Activated effector memory CD4-positive, alpha-beta T cell treated with anti-CD3 and anti-CD28 coated beads, Interleukin-2, amount 50 U/mL, for 16 hours (primary cell): ENCODE data around the gene MTAP.

Experiments
- DNase-seq: peaks from one replicate; pipeline ENCODE4 v3.0.0-alpha.2; 2020

MTAP gene

DNA sequence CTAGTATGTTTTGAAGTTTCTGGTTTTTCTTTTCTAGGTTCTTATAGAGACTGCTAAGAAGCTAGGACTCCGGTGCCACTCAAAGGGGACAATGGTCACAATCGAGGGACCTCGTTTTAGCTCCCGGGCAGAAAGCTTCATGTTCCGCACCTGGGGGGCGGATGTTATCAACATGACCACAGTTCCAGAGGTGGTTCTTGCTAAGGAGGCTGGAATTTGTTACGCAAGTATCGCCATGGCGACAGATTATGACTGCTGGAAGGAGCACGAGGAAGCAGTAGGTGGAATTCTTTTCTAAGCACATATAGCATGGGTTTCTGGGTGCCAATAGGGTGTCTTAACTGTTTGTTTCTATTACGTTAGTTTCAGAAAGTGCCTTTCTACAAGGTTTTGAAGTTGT, 52.2 kb downstream of the MTAP start:
- no peak for DNase-seq

- no peak for DNase-seq
Measured at GRCh38 chr9:21856301-21857094, 54.1 kb downstream of the MTAP start.

DNA sequence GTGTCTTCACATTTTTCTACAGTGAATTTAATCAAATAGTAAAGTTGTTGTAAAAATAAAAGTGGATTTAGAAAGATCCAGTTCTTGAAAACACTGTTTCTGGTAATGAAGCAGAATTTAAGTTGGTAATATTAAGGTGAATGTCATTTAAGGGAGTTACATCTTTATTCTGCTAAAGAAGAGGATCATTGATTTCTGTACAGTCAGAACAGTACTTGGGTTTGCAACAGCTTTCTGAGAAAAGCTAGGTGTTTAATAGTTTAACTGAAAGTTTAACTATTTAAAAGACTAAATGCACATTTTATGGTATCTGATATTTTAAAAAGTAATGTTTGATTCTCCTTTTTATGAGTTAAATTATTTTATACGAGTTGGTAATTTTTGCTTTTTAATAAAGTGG, 60.4 kb downstream of the MTAP start:
- no peak for DNase-seq

- no peak for DNase-seq
Measured at GRCh38 chr9:21864505-21864904, 62.1 kb downstream of the MTAP start.

- DNase-seq = no peak
Measured at GRCh38 chr9:21866302-21866701, 63.9 kb downstream of the MTAP start.

DNA sequence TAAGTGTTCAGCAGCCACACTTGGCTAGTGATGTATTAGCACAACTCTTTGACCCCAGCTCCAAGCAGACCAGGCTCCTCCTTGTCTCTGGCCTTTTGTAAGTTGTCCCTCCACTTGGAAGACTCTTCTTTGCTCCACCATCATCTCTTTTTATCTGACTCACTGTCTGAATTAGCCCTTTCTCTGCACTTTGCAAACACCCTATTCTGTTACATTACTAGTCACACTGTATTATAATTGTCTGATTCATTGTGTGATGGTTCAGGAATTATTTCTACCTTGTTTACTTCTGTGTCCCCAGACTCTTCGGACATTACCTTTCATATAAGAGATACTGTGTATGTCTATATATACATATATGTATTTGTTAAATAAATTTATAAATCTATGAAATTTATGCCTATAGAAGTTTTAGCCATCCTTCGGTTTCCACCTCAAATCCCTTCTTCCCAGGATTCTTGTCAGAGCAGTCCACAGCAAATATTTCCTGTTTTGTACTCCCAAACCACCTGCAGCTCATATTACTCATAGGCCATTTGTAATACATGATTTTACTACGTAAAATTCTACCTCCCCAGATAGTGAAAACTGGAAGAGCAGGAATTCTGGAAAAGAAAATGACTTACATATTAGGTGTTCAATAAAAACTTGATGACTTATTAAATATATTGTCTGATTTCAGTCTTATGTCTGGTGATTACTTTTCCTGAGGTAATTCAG, 69.0 kb downstream of the MTAP start:
- DNase-seq = no peak

DNA sequence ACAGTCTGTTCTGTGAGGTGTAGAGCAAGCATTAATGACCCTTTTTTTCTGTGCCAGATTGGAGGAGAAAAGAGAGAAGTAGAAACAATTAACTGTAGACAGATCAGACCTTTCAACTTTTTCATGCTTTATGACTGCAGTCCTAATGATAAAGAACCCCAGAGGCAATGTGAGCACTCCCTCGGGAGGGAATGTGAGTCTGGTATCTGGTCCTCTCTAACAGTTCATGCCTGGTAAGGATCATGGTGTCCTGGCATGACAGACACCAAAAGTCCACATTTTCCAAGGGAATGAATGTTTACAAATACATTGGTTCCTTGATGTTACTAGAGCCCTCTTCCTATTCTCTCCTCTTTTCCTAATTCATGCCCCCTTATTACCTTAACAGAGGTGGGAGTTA, 70.3 kb downstream of the MTAP start:
- no peak for DNase-seq

DNA sequence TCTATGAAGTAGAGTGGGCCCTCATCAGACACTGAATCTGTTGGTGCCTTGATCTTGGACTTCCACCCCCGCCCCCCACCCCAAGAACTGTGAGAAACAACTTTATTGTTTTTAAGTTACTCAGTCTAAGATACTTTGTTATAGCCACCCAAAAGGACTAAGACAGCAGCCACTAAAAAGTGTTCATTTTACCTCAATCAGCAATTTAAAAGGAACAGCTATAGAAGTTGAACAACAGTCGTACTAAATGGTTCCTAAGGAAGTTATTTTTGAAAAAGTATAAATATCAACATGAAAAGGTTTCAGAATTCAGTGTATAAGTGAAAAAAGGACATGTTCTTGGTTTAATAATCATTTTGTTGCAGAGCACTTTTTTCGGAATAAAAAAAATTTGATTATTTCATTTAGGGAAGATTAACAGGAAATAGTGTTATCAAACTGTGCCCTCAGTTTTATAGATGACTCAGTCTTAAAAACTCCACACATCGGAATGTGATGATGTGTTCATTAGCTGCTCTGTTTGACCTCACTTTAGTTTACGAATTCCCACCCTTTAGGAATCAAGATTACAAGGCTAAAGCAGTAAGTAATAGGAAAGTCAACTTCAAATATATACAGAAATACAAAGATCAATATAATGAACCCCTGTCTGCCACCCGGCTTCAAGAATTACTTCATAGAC, 71.2 kb downstream of the MTAP start:
- DNase-seq = no peak

GRCh38 chr9:21875893-21876292, 73.5 kb downstream of the MTAP start:
- DNase-seq = no peak

DNA sequence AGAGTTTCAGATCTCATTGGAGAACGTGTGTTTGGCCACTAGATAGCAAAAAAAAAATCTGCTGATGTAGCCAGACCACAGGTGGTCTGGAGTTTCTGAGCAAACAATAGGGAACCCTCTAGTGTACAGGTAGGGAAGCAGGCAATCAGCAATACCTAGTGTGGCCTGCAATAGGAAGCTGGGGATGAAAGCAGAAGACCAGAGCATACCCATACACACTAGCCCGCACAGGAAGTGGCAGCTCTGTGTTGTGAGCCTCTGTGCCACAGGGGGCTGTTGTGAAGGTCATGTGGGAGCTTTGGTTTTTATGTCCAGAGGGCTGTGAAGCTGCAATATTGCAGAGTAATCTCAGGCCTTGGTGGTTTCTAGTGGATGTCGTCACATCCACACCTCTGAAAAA, 81.2 kb downstream of the MTAP start:
- DNase-seq = no peak

GRCh38 chr9:21889673-21890072, 87.2 kb downstream of the MTAP start:
- no peak for DNase-seq

DNA sequence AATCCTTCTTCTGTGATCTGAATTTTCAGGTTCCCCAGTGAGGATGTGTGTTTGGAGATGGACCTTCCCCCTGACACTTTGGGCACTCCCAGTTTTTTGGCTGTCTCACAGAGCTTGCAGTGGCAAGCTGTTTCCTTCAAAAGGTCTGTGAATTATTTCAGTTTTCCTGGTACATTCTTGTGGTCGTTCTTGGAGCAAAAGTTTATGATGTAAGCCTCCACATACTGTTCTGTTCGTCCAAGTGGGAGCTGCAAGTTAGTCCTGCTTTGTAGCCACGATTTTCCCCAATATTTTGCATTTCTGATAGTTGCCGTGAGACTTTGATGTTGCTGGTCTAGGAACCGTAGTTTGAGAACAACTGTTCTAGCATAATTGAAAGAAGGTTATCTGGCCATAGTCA, 88.3 kb downstream of the MTAP start:
- DNase-seq = no peak

GRCh38 chr9:21901546-21901945, 99.1 kb downstream of the MTAP start:
- DNase-seq = no peak

- DNase-seq = no peak
Measured at GRCh38 chr9:21902136-21902535, 99.7 kb downstream of the MTAP start.

GRCh38 chr9:21903380-21903965, 101.0 kb downstream of the MTAP start:
- DNase-seq = no peak

GRCh38 chr9:21904371-21904770, 101.9 kb downstream of the MTAP start:
- no peak for DNase-seq

- no peak for DNase-seq
Measured at GRCh38 chr9:21904776-21905175, 102.3 kb downstream of the MTAP start.

DNA sequence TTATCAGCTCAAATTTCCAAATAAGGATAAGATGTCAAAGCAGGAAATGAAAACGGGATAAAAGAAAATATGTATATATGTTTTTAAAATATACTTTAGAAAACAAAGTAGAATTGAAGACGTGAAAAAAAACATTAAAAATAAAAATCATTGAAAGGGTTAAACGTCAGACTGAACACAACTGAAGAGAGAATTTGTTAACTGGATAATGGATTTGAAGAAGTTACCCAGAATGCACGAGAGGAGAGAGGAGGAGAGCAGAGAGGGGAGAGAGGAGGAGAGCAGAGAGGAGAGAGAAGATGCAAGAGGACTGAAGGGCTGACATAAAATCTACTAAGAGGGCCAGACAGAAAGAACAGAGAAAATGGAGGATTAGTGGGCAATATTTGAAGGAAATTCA, 103.8 kb downstream of the MTAP start:
- DNase-seq = no peak

GRCh38 chr9:21906881-21907280, 104.4 kb downstream of the MTAP start:
- DNase-seq = no peak

DNA sequence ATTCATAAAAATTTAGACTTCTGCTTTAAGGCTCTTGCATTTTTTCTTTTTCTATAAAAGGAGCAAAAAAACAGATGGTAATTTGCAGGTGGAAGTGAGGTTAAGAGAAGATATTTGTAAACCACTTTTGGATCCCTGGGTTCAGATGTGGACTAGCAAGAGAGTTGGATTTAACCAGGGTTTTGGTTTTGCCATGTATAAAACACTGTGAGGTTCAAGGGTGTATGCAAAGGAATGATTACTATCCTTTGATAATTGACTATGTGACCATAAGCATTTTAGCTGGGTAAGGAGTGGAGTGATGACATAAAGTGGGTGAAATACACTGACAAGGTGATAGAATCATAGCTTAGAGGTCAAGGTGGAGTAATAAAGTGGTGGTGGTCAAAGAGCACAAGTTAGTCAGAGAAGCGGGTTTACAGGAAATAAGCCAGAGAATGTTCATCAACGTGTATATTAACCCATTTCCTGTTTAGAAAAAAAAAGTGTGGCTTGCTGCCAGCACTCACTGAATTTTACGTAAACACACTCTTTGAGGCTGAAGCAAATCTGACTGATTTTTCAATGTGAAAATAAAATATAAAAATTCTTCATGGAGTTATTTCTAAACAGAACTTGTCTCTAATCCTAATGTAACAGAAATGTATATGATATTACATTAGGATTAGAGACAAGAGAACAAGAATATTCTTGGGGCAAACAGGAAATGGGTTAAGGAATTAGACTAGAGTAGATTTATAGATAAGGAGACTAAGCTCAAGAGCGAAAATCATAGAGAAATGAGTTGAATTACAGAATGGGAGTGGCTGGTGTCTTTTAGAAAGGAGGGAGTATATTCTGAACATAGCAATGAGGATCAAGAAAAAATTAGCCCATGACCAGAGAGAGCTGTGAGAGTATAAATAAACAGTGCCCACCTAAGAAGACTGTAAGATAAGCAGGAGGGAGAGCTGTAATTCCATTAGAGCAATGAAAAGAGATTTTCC, 117.2 kb downstream of the MTAP start:
- DNase-seq = no peak

DNA sequence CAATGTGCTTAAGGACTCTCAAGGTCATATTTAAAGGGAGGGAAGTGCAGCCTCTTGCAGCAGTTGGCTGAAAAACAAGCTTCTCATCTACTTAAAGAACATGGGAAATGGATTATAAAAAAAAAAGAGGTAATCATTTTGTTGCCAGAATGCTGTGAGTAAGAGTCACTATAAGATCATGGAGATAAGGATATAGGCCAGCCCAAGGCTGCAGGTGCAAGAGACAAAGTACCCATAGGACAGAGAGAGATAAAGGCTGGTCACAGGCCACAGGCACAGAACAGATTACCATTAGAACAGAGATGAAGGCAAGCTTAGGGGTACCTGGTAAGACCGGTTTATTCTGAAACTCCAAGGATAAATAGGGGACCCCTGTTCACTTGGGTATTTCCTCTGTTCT, 121.3 kb downstream of the MTAP start:
- DNase-seq = no peak

DNA sequence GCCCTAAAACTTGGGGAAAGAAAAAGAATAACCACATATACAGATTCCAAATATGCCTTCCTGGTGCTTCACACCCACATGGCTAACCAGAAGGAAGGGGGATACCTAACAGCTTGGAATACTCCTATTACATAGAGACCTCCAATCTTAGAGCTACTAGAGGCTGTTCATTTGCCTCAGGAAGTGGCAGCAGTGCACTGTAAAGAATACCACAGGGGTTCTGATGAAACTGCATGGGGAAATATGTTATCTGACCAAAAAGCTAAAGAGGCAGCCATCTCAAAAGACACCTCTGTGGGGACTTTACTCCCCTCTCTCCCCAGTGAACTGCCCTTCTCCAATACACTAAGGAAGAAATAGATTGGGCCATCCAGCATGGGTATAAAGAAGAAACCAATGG, 125.3 kb downstream of the MTAP start:
- DNase-seq = no peak
